HG03097 (cell line): ENCODE measurements around the gene MED13L.
A peak's percentile ranks its signal among the peaks of the same experiment; 100 is the strongest.

Experiments used
- ATAC-seq: cut with Tn5 transposase; IDR thresholded peaks from one replicate; pipeline ENCODE4 v1.9.1; 2021; ENCODE audit not compliant: unreplicated experiment, low FRiP score

Gene MED13L

GRCh38 chr12:116068371-116068770, 209.1 kb downstream of the MED13L start:
- no peak for ATAC-seq

GRCh38 chr12:116067892-116068291, 209.6 kb downstream of the MED13L start:
- ATAC-seq = no peak

GRCh38 chr12:116066381-116067230, 210.9 kb downstream of the MED13L start:
- ATAC-seq = no peak

- no peak for ATAC-seq
Measured at GRCh38 chr12:116065606-116066005, 211.9 kb downstream of the MED13L start.

GRCh38 chr12:116064493-116064892, 213.0 kb downstream of the MED13L start:
- ATAC-seq = no peak

GRCh38 chr12:116062698-116063097, 214.8 kb downstream of the MED13L start:
- ATAC-seq = no peak

- peak; percentile 77 for ATAC-seq
Measured at GRCh38 chr12:116060764-116061163, 216.7 kb downstream of the MED13L start.

- no peak for ATAC-seq
Measured at GRCh38 chr12:116059904-116060303, 217.6 kb downstream of the MED13L start.

GRCh38 chr12:116058574-116058973, 218.9 kb downstream of the MED13L start:
- ATAC-seq = no peak

- ATAC-seq = no peak
Measured at GRCh38 chr12:116057356-116057755, 220.1 kb downstream of the MED13L start.

- no peak for ATAC-seq
Measured at GRCh38 chr12:116055895-116056607, 221.4 kb downstream of the MED13L start.

GRCh38 chr12:116054280-116054679, 223.2 kb downstream of the MED13L start:
- ATAC-seq = no peak

- no peak for ATAC-seq
Measured at GRCh38 chr12:116053479-116054200, 223.9 kb downstream of the MED13L start.

- ATAC-seq = no peak
Measured at GRCh38 chr12:116050275-116050674, 227.2 kb downstream of the MED13L start.

- ATAC-seq = no peak
Measured at GRCh38 chr12:116048879-116049278, 228.6 kb downstream of the MED13L start.

- no peak for ATAC-seq
Measured at GRCh38 chr12:116046039-116046438, 231.5 kb downstream of the MED13L start.

- ATAC-seq = no peak
Measured at GRCh38 chr12:116045150-116045549, 232.3 kb downstream of the MED13L start.

GRCh38 chr12:116043659-116044535, 233.6 kb downstream of the MED13L start:
- no peak for ATAC-seq

- ATAC-seq = no peak
Measured at GRCh38 chr12:116040402-116040801, 237.1 kb downstream of the MED13L start.

- ATAC-seq = no peak
Measured at GRCh38 chr12:116039081-116039480, 238.4 kb downstream of the MED13L start.
